IMR-90 (cell line): ENCODE results near the gene HEATR5A. TPM values are rescaled to one million over a fixed set of nuclear protein-coding genes. Genes with fewer than 3 reads are reported as not detected.
"Not testable (repeated sequence)": the region's sequence is repeated elsewhere in the genome, so short reads cannot be mapped to it uniquely, and the experiment has no call there.

ENCODE experiments used
- ATAC-seq: fragments of 200-7000 bp; cut with Tn5 transposase; 2 replicates; pipeline ENCODE4 v1.9.1; 2020; ENCODE audit warnings: low read depth, mild to moderate bottlenecking, moderate library complexity
- BruUV-seq: library from RNA; stranded (reverse); fragments of 400-500 nt; replicated peaks from 2 replicates; lab custom pipeline; 2021; lab: Mats Ljungman, UMichigan
- CTCF ChIA-PET: fragments of 300-600 bp; formaldehyde crosslinking; extraction: SDS; loops from one replicate; lab custom pipeline; 2021; ENCODE audit warnings: antibody characterized with exemption; lab: Yijun Ruan, JAX
- POLR2A ChIA-PET: fragments of 300-600 bp; sonication (Branson Sonifier 250); formaldehyde crosslinking; loops from one replicate; lab custom pipeline; 2022; ENCODE audit warnings: antibody characterized with exemption; ENCODE audit not compliant: unreplicated experiment; lab: Charles Lee
- DNase-seq: peaks from one replicate; pipeline ENCODE4 v3.0.0; 2013
- H2AFZ ChIP-seq: replicated peaks from 2 replicates; pipeline ENCODE3; 2013; ENCODE audit warnings: low read length, mild to moderate bottlenecking; ENCODE audit not compliant: poor library complexity
- H2AK5ac ChIP-seq: 2 replicates; pipeline ENCODE4 v1.6.1; 2013; ENCODE audit warnings: low read depth, low read length, inconsistent platforms
- H2AK9ac ChIP-seq: replicated peaks from 2 replicates; pipeline ENCODE3; 2013; ENCODE audit warnings: mild to moderate bottlenecking, low read depth, low read length, moderate library complexity; ENCODE audit not compliant: poor library complexity
- H2BK120ac ChIP-seq: 2 replicates; pipeline ENCODE4 v1.6.1; 2013; ENCODE audit warnings: low read depth, low read length, inconsistent platforms
- H2BK15ac ChIP-seq: 3 replicates; pipeline ENCODE4 v1.6.1; 2013; ENCODE audit warnings: low read depth, low read length, inconsistent platforms
- H2BK20ac ChIP-seq: 2 replicates; pipeline ENCODE4 v1.6.1; 2013; ENCODE audit warnings: low read depth, mild to moderate bottlenecking, inconsistent platforms, low read length, moderate library complexity
- H2BK5ac ChIP-seq: 2 replicates; pipeline ENCODE4 v1.6.1; 2013; ENCODE audit warnings: mild to moderate bottlenecking, low read depth, low read length, inconsistent platforms; ENCODE audit not compliant: poor library complexity, severe bottlenecking
- H3K14ac ChIP-seq: replicated peaks from 2 replicates; pipeline ENCODE4 v1.6.1; 2013; ENCODE audit warnings: low read depth, low read length, inconsistent platforms
- H3K18ac ChIP-seq: 2 replicates; pipeline ENCODE4 v1.6.1; 2013; ENCODE audit warnings: low read depth, low read length, control low read depth
- H3K23ac ChIP-seq: 2 replicates; pipeline ENCODE4 v1.6.1; 2013; ENCODE audit warnings: low read depth, low read length, inconsistent platforms
- H3K27ac ChIP-seq: 2 replicates; pipeline ENCODE4 v1.5.1; 2013; ENCODE audit warnings: mild to moderate bottlenecking, control low read depth, low read length; ENCODE audit not compliant: insufficient read depth
- H3K27me3 ChIP-seq: 2 replicates; pipeline ENCODE4 v1.6.1; 2013; ENCODE audit warnings: low read length; ENCODE audit not compliant: control insufficient read depth, insufficient read depth
- H3K36me3 ChIP-seq: 2 replicates; pipeline ENCODE4 v1.6.1; 2013; ENCODE audit warnings: low read length, mixed read lengths; ENCODE audit not compliant: control insufficient read depth, insufficient read depth
- H3K4ac ChIP-seq: 2 replicates; pipeline ENCODE4 v1.6.1; 2013; ENCODE audit warnings: low read depth, low read length, inconsistent platforms
- H3K4me1 ChIP-seq: 2 replicates; pipeline ENCODE4 v1.6.1; 2013; ENCODE audit warnings: low read length, mixed read lengths; ENCODE audit not compliant: control insufficient read depth, insufficient read depth
- H3K4me2 ChIP-seq: 2 replicates; pipeline ENCODE4 v1.6.1; 2013; ENCODE audit warnings: low read depth, mild to moderate bottlenecking, control low read depth, low read length, moderate library complexity
- H3K4me3 ChIP-seq: 2 replicates; pipeline ENCODE4 v1.5.1; 2013; ENCODE audit warnings: low read depth, mild to moderate bottlenecking, control low read depth, low read length, moderate library complexity; ENCODE audit not compliant: insufficient read depth
- H3K56ac ChIP-seq: 2 replicates; pipeline ENCODE4 v1.6.1; 2013; ENCODE audit warnings: low read length, inconsistent platforms; ENCODE audit not compliant: insufficient read depth; ENCODE audit errors: extremely low read depth
- H3K79me1 ChIP-seq, 2 experiments: 2 replicates each; pipeline ENCODE4 v1.6.1; 2013; ENCODE audit warnings: low read length in 2 of 2, inconsistent platforms in 1 of 2, low read depth in 1 of 2
- H3K9ac ChIP-seq: 2 replicates; pipeline ENCODE4 v1.6.1; 2013; ENCODE audit warnings: low read depth, low read length, control low read depth
- H3K9me1 ChIP-seq: 2 replicates; pipeline ENCODE4 v1.6.1; 2013; ENCODE audit warnings: low read length, inconsistent platforms; ENCODE audit not compliant: insufficient read depth
- H3K9me3 ChIP-seq: 2 replicates; pipeline ENCODE4 v1.6.1; 2013; ENCODE audit warnings: low read length; ENCODE audit not compliant: control insufficient read depth, insufficient read depth
- H4K20me1 ChIP-seq: 2 replicates; pipeline ENCODE4 v1.6.1; 2013; ENCODE audit warnings: low read length, inconsistent platforms; ENCODE audit not compliant: insufficient read depth
- H4K5ac ChIP-seq: 2 replicates; pipeline ENCODE4 v1.6.1; 2013; ENCODE audit warnings: mild to moderate bottlenecking, low read depth, low read length, control low read depth
- H4K8ac ChIP-seq, 2 experiments: 2 replicates each; pipeline ENCODE4 v1.6.1; 2013; ENCODE audit warnings: low read depth in 2 of 2, low read length in 2 of 2, control low read depth in 1 of 2, inconsistent platforms in 1 of 2
- H4K91ac ChIP-seq: 2 replicates; pipeline ENCODE4 v1.6.1; 2013; ENCODE audit warnings: low read depth, low read length, inconsistent platforms; ENCODE audit not compliant: insufficient read depth
- WGBS, 2 experiments: methylation state at CpG; one replicate each; pipeline versions ENCODE4 v1.1.5 to v1.1.7; 2013; ENCODE audit warnings: missing lambda C conversion rate in 2 of 2; ENCODE audit not compliant: insufficient read length in 1 of 2; ENCODE audit errors: extremely low coverage in 2 of 2; 5-methylcytosine and 5-hydroxymethylcytosine counted together
- dilution Hi-C: fragments of 300-500 bp; cut with HindIII; formaldehyde crosslinking; loops from one replicate; pipeline ENCODE4 v1.14.3; 2018; ENCODE audit warnings: low sequenced_read_pairs; ENCODE audit not compliant: unreplicated experiment
- in situ Hi-C: fragments of 300-500 bp; cut with MboI; formaldehyde crosslinking; loops from 3 replicates; pipeline ENCODE4 v1.14.3; 2019; ENCODE audit warnings: low sequenced_read_pairs, inconsistent platforms, mixed read lengths
- intact Hi-C: fragments of 100-400 bp; cut with micrococcal nuclease; formaldehyde crosslinking; loops from 2 replicates; pipeline ENCODE4 v1.10.0; 2022
- polyA plus RNA-seq, 3 experiments: library from polyadenylated mRNA; depleted of rRNA; stranded (reverse); fragments of >200 nt; gene quantifications; 2 replicates each; pipeline ENCODE4 v1.2.3, GENCODE V29; 2012; ENCODE audit warnings: low replicate concordance in 1 of 3
- total RNA-seq: library from RNA; depleted of rRNA; stranded (reverse); fragments of >200 nt; gene quantifications from 2 replicates; pipeline ENCODE4 v1.2.3, GENCODE V29; 2012

The HEATR5A gene
- total and polyA plus RNA-seq, 2 of the 4 experiments (the other 2 are of a cell fraction), result 14.0 to 48.9 TPM

GRCh38 chr14:31361761-31362160, 58.6 kb downstream of the HEATR5A start:
- H3K4me1 ChIP-seq, H4K91ac ChIP-seq, H3K9me1 ChIP-seq, BruUV-seq, H3K79me1 ChIP-seq, H2BK20ac ChIP-seq, ATAC-seq, H3K9ac ChIP-seq, H3K27me3 ChIP-seq, H4K8ac ChIP-seq, POLR2A ChIA-PET, H3K4me2 ChIP-seq, dilution Hi-C loops, H3K23ac ChIP-seq, H4K20me1 ChIP-seq, H2BK120ac ChIP-seq, H3K56ac ChIP-seq, H3K14ac ChIP-seq, H2AK9ac ChIP-seq, H4K5ac ChIP-seq, H3K27ac ChIP-seq, H3K18ac ChIP-seq, H3K9me3 ChIP-seq, H3K4me3 ChIP-seq, H3K4ac ChIP-seq, DNase-seq, H2BK15ac ChIP-seq, H2AFZ ChIP-seq: not testable (repeated sequence)
- no CpG with 5 or more reads among the region's 4 CpGs for WGBS, 2 experiments
- Histone ChIP-seq H3K36me3 (peaks cover 18% of the 10 kb centered on the region), H2BK5ac (peak overlapping the region; percentile 40), H2AK5ac (peak overlapping the region; percentile 63)
- CTCF ChIA-PET, result interaction anchor here (1.3 kb wide), 1 partner anchor 16 kb away, joined by 3 read pairs; no protein-coding TSS in a partner anchor
- in situ Hi-C loops, result loop anchor here (25.0 kb wide), 1 partner anchor 374 kb away; no protein-coding TSS in a partner anchor
- intact Hi-C loops, result loop anchor here (10.0 kb wide), 1 partner anchor 893 kb away; no protein-coding TSS in a partner anchor
